ENCODE data around the gene MET.

MET gene

DNA sequence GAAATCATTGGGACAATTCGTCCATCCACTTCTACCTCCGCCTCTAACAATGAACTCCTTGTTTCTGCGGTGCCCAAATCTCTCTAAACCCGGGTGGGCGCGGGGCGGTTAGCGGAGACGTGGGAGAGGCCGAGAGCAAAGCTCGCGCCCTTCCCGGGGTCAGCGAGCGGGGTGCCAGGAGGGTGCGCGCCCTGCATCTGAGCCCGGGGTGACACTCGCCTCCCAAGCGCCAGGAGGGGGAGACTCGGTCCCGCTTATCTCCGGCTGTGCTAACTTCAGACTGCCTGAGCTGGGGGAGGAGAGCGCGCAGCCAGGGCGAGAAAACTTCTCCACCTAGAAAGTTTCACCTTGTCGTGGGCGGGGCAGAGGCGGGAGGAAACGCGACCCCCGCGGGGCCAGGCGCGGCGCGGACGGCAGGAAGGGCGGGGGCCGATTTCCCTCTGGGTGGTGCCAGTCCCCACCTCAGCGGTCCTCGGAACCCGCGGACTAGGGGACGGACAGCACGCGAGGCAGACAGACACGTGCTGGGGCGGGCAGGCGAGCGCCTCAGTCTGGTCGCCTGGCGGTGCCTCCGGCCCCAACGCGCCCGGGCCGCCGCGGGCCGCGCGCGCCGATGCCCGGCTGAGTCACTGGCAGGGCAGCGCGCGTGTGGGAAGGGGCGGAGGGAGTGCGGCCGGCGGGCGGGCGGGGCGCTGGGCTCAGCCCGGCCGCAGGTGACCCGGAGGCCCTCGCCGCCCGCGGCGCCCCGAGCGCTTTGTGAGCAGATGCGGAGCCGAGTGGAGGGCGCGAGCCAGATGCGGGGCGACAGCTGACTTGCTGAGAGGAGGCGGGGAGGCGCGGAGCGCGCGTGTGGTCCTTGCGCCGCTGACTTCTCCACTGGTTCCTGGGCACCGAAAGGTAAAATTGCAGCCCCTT is at the start of gene MET:
TSS of gene MET (plus strand) at position 516 of the 915 bp plus-strand sequence. CDS start 26,889 bp downstream, outside the sequence.
- no peak for DNase-seq (ENCODE audit: low read depth)
- H3K4me3 ChIP-seq (ENCODE audit: control insufficient read depth, low read depth, low read length), result peak within 1 kb of the TSS; percentile 95
- TF ChIP-seq, protein P1, sequence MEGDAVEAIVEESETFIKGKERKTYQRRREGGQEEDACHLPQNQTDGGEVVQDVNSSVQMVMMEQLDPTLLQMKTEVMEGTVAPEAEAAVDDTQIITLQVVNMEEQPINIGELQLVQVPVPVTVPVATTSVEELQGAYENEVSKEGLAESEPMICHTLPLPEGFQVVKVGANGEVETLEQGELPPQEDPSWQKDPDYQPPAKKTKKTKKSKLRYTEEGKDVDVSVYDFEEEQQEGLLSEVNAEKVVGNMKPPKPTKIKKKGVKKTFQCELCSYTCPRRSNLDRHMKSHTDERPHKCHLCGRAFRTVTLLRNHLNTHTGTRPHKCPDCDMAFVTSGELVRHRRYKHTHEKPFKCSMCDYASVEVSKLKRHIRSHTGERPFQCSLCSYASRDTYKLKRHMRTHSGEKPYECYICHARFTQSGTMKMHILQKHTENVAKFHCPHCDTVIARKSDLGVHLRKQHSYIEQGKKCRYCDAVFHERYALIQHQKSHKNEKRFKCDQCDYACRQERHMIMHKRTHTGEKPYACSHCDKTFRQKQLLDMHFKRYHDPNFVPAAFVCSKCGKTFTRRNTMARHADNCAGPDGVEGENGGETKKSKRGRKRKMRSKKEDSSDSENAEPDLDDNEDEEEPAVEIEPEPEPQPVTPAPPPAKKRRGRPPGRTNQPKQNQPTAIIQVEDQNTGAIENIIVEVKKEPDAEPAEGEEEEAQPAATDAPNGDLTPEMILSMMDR (IDR thresholded peaks at IDR 0.05; ENCODE audit: control insufficient read depth, insufficient read depth, low read depth, low read length, missing control alignments), result peak; percentile 76

DNA sequence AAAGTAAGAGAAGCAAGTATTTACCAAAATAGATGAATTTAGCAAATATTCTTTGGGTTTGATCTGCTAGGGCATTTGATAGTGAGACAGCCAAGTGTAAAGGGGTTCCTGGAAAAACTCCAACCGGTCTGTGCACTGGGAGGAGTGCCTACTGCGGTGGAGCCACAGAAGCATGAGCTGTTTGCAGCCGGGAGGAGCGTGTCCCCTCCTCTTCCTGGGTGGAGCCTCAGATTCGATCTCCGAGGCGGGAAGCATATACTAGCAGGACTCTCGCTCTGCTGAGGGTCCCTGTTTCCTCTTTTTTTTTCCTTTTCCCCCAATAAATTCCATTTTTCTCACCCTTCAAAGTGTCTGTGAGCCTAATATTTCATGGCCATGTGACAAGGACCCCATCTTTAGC is 45.1 kb upstream of the MET start:
- no peak for DNase-seq (ENCODE audit: low read depth)
- TF ChIP-seq, protein P1 (IDR thresholded peaks at IDR 0.05; ENCODE audit: control insufficient read depth, insufficient read depth, low read depth, low read length, missing control alignments), result no peak

DNA sequence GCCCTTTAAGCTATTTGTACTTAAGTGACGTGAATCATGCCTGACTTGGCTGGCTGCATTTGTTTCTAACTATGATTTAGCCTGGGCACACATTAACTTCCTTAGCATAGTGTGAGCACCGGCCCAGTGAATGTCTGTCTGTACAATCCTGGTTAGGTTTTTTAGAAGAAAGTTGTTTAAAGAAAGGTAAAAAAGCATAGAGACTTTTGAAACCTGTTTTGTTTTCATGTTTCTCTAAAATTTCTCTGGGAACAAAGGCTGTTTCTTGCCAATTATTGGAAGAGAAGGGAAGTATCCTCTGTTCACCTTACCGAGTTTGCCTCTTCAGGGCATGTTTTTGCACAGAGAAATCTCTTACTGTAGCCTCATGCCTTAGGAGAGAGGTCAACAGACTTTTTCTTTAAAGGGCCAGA is 42.9 kb upstream of the MET start:
- no peak for DNase-seq (ENCODE audit: low read depth)
- TF ChIP-seq, protein P1 (IDR thresholded peaks at IDR 0.05; ENCODE audit: control insufficient read depth, insufficient read depth, low read depth, low read length, missing control alignments), result no peak
- H3K4me3 ChIP-seq (ENCODE audit: control insufficient read depth, low read depth, low read length), result no peak overlapping the region

More for the DNA sequence above, 45.1 kb upstream of the MET start:
- no peak overlapping the region for H3K4me3 ChIP-seq (ENCODE audit: control insufficient read depth, low read depth, low read length)

DNA sequence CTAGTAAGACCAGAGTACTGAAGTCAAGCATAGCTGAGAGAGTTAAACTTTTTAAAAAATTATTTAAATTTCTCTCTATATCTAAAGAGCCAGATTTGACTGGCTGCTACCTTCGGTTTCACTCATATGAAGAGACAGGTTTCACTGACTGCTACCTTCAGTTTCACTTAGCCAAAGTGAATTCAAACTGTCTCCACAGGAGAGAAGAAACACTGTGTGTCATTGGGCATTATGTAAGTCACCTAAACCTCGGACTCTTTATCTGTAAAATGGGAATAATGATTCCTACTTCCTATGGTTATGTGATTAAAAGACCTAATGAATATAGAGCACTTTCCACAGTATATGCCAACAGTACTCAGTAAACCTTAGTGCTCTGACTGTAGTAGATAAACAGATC is 41.6 kb upstream of the MET start:
- TF ChIP-seq, protein P1 (IDR thresholded peaks at IDR 0.05; ENCODE audit: control insufficient read depth, insufficient read depth, low read depth, low read length, missing control alignments), result no peak
- H3K4me3 ChIP-seq (ENCODE audit: control insufficient read depth, low read depth, low read length), result no peak overlapping the region
- DNase-seq (ENCODE audit: low read depth), result no peak

DNA sequence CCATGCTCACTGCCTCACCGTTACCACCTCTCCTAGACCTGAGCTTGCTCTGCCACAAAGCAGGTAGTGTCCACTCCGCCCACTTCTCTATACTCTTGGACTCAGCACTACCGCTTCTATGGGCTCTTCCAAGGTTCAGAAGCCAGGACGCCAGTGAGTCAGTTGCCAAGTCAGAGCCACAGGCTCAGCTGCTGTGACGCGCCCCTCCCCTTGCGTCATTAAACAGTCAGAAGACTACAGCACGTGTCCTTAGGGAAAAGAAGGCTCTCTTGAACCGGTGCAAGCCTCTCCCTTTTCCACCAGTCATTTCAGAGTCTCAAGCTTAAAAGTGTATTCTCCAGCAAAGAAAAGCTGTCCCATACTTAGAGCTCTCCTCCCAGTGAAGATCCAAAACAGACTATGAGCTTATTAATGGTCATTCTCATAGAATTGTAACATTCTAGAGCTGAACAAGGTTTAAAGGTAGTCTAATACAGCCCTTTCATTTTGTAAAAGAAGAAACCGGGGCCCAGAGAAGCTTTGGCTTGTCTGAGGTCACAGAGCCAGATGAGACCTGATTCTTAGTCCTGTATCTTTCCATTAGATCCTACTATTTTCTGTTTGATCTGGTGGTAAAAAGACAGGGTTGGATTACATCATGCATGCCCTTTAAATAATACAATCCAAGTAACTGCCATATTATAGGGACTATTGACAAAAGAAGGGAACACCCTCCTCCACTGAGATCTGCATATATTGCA is 40.9 kb upstream of the MET start:
- TF ChIP-seq, protein P1 (IDR thresholded peaks at IDR 0.05; ENCODE audit: control insufficient read depth, insufficient read depth, low read depth, low read length, missing control alignments), result no peak

DNA sequence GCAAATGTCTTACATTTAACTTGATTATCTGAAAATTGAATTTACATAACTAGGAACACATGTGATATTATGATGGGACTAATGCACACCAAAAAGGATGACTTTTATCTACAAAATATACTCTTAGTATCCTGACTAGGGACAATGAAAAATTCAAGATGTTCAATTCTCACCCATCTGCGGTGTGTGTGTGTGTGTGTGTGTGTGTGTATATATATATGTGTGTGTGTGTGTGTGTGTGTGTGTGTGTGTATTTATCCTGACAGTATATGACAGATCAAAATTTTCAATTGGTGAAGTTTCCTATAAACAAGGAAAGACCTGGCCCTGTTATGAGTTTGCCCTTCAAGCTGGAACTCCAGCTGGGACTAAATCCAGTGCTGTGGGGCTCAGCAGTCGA is 40.3 kb upstream of the MET start:
- TF ChIP-seq, protein P1 (IDR thresholded peaks at IDR 0.05; ENCODE audit: control insufficient read depth, insufficient read depth, low read depth, low read length, missing control alignments), result no peak
- DNase-seq (ENCODE audit: low read depth), result no peak
- no peak overlapping the region for H3K4me3 ChIP-seq (ENCODE audit: control insufficient read depth, low read depth, low read length)

More for the DNA sequence above, 40.9 kb upstream of the MET start:
- DNase-seq (ENCODE audit: low read depth), result peak; percentile 56
- H3K4me3 ChIP-seq (ENCODE audit: control insufficient read depth, low read depth, low read length), result no peak overlapping the region
